GM12878 (cell line): Measurements from ENCODE around the gene ZBTB44. TPM values are rescaled to one million over a fixed set of nuclear protein-coding genes. Genes with fewer than 3 reads are reported as not detected.
A peak's percentile ranks its signal among the peaks of the same experiment; 100 is the strongest.

Experiments
- ATAC-seq: fragments of 200-7000 bp; cut with Tn5 transposase; 3 replicates; pipeline ENCODE4 v1.9.1; 2020; ENCODE audit warnings: mild to moderate bottlenecking, moderate library complexity
- BruUV-seq: library from RNA; stranded (reverse); fragments of 400-500 nt; replicated peaks from 2 replicates; lab custom pipeline; 2021; lab: Mats Ljungman, UMichigan
- CTCF ChIA-PET: fragments of 300-600 bp; sonication (Branson Sonifier 250); formaldehyde crosslinking; extraction: SDS; loops from one replicate; lab custom pipeline; 2021; ENCODE audit warnings: inconsistent platforms; lab: Yijun Ruan, JAX
- POLR2A ChIA-PET: fragments of 350-600 bp; formaldehyde crosslinking; extraction: SDS; loops from one replicate; lab custom pipeline; 2021; ENCODE audit warnings: inconsistent platforms; lab: Charles Lee
- RAD21 ChIA-PET: fragments of 300-600 bp; sonication (Branson Sonifier 250); formaldehyde crosslinking; loops from one replicate; lab custom pipeline; 2023; ENCODE audit warnings: antibody characterized with exemption; ENCODE audit not compliant: unreplicated experiment; lab: Charles Lee
- SMC1A ChIA-PET: fragments of 300-600 bp; sonication (Branson Sonifier 250); formaldehyde crosslinking; loops from one replicate; lab custom pipeline; 2023; ENCODE audit not compliant: unreplicated experiment, uncharacterized antibody; lab: Charles Lee
- DNase-seq: peaks from one replicate; pipeline ENCODE4 v3.0.0-alpha.2; 2011; ENCODE audit warnings: low read depth, low spot score
- FAIRE-seq: peaks from 3 replicates; lab custom pipeline; 2011; peaks lifted over from hg19 to GRCh38; lab: Jason Lieb, UNC
- H2AFZ ChIP-seq: 2 replicates; pipeline ENCODE4 v1.6.0; 2011; ENCODE audit warnings: low read depth, low read length, control low read depth; ENCODE audit not compliant: control insufficient read depth
- H3K27ac ChIP-seq: 2 replicates; pipeline ENCODE4 v1.5.1; 2011; ENCODE audit warnings: control low read depth; ENCODE audit not compliant: control insufficient read depth, insufficient read depth
- H3K27me3 ChIP-seq, 2 experiments: replicated peaks in 1 of 2; 2 replicates each; pipeline versions ENCODE4 v1.6.0 to v1.6.1; 2011; ENCODE audit warnings: low read length in 1 of 2; ENCODE audit not compliant: control insufficient read depth in 2 of 2, insufficient read depth in 2 of 2
- H3K36me3 ChIP-seq, 2 experiments: 2 replicates each; pipeline ENCODE4 v1.5.1; 2011; ENCODE audit warnings: low read length in 1 of 2; ENCODE audit not compliant: control insufficient read depth in 2 of 2, insufficient read depth in 2 of 2
- H3K4me1 ChIP-seq: 2 replicates; pipeline ENCODE4 v1.6.1; 2011; ENCODE audit warnings: mild to moderate bottlenecking, low read length, moderate library complexity, mixed read lengths; ENCODE audit not compliant: control insufficient read depth, insufficient read depth
- H3K4me2 ChIP-seq: 2 replicates; pipeline ENCODE4 v1.6.0; 2011; ENCODE audit warnings: control low read depth; ENCODE audit not compliant: control insufficient read depth, insufficient read depth
- H3K4me3 ChIP-seq: fragments of 200-600 bp; sonication (generic); 2 replicates; pipeline ENCODE4 v1.5.1; 2016
- H3K79me2 ChIP-seq: 2 replicates; pipeline ENCODE4 v1.6.0; 2011; ENCODE audit warnings: low read length; ENCODE audit not compliant: control insufficient read depth, insufficient read depth
- H3K9ac ChIP-seq: 2 replicates; pipeline ENCODE4 v1.8.0; 2011; ENCODE audit warnings: low read length, control low read depth, mixed read lengths; ENCODE audit not compliant: control insufficient read depth, insufficient read depth
- H3K9me3 ChIP-seq: replicated peaks from 3 replicates; pipeline ENCODE4 v1.5.1; 2011; ENCODE audit warnings: mild to moderate bottlenecking, low read length; ENCODE audit not compliant: control insufficient read depth, insufficient read depth
- H4K20me1 ChIP-seq: 2 replicates; pipeline ENCODE4 v1.6.0; 2011; ENCODE audit not compliant: control insufficient read depth, insufficient read depth
- BHLHE40 ChIP-seq, 2 experiments: fragments of 450-650 bp in 1 of 2; IDR thresholded peaks; 2 replicates each; pipeline ENCODE4 v1.6.1; 2011 to 2017; ENCODE audit warnings: low read depth in 2 of 2, borderline replicate concordance in 1 of 2, improper control_type of control experiment in 1 of 2, low read length in 1 of 2, mild to moderate bottlenecking in 1 of 2
- CREM ChIP-seq: IDR thresholded peaks from 2 replicates; pipeline ENCODE4 v1.6.1; 2014; ENCODE audit warnings: antibody characterized with exemption, low read depth
- HDAC6 ChIP-seq: fragments of 200-600 bp; sonication (generic); IDR thresholded peaks from one replicate; pipeline ENCODE4 v1.8.0; 2017; ENCODE audit warnings: antibody characterized with exemption; ENCODE audit not compliant: unreplicated experiment
- JUND ChIP-seq: IDR thresholded peaks from 2 replicates; pipeline ENCODE4 v1.6.1; 2012; ENCODE audit warnings: low read depth, mild to moderate bottlenecking, low read length, improper control_type of control experiment, moderate library complexity
- KAT2A ChIP-seq: conservative IDR thresholded peaks from 2 replicates; pipeline ENCODE4 v1.6.1; 2011; ENCODE audit warnings: low read depth, low read length; ENCODE audit not compliant: control insufficient read depth
- MAX ChIP-seq: IDR thresholded peaks from 2 replicates; pipeline ENCODE4 v1.6.1; 2012; ENCODE audit warnings: low read depth, low read length, improper control_type of control experiment
- MYC ChIP-seq: IDR thresholded peaks from 2 replicates; pipeline ENCODE4 v1.6.1; 2011; ENCODE audit warnings: mild to moderate bottlenecking, low read length, moderate library complexity, inconsistent platforms; ENCODE audit not compliant: insufficient read depth, insufficient replicate concordance, insufficient read length, severe bottlenecking
- NKRF ChIP-seq: fragments of 450-650 bp; conservative IDR thresholded peaks from 2 replicates; pipeline ENCODE4 v1.6.1; 2017; ENCODE audit warnings: mild to moderate bottlenecking, moderate library complexity
- NR2C2 ChIP-seq: IDR thresholded peaks from 2 replicates; pipeline ENCODE4 v1.6.1; 2011; ENCODE audit warnings: borderline replicate concordance, low read depth; ENCODE audit not compliant: control insufficient read depth, insufficient read length
- PAX8 ChIP-seq: fragments of 450-650 bp; IDR thresholded peaks from 2 replicates; pipeline ENCODE4 v1.6.1; 2017; ENCODE audit warnings: mild to moderate bottlenecking, moderate library complexity
- RAD21 ChIP-seq: IDR thresholded peaks from 2 replicates; pipeline ENCODE4 v1.6.1; 2011; ENCODE audit warnings: mild to moderate bottlenecking, low read depth, low read length, moderate library complexity; ENCODE audit not compliant: insufficient read depth
- RELA ChIP-seq: fragments of 450-650 bp; IDR thresholded peaks from 2 replicates; pipeline ENCODE4 v1.8.0; 2014; ENCODE audit warnings: borderline replicate concordance; ENCODE audit not compliant: partially characterized antibody
- SMAD1 ChIP-seq: fragments of 450-650 bp; IDR thresholded peaks from 2 replicates; pipeline ENCODE4 v1.6.1; 2018; ENCODE audit warnings: mild to moderate bottlenecking, low read depth; ENCODE audit not compliant: partially characterized antibody
- SRF ChIP-seq, 2 experiments: IDR thresholded peaks; 2 replicates each; pipeline ENCODE4 v1.6.1; 2011; ENCODE audit warnings: low read depth in 2 of 2, low read length in 2 of 2, mild to moderate bottlenecking in 1 of 2, moderate library complexity in 1 of 2
- SUPT20H ChIP-seq: IDR thresholded peaks from 2 replicates; pipeline ENCODE4 v1.6.1; 2011; ENCODE audit warnings: low read depth, mild to moderate bottlenecking, low read length, moderate library complexity, borderline replicate concordance; ENCODE audit not compliant: control insufficient read depth
- YY1 ChIP-seq: IDR thresholded peaks from 2 replicates; pipeline ENCODE4 v1.6.1; 2011; ENCODE audit warnings: low read depth, mild to moderate bottlenecking, low read length
- ZSCAN29 ChIP-seq: fragments of 450-650 bp; IDR thresholded peaks from 2 replicates; pipeline ENCODE4 v1.6.1; 2017; ENCODE audit warnings: mild to moderate bottlenecking, moderate library complexity
- WGBS: methylation state at CpG from one replicate; pipeline ENCODE4 v1.1.6; 2016; ENCODE audit warnings: low lambda C conversion rate; ENCODE audit not compliant: insufficient replicate concordance, insufficient coverage; ENCODE audit errors: missing lambda C conversion rate; 5-methylcytosine and 5-hydroxymethylcytosine counted together
- in situ Hi-C: fragments of 300-500 bp; cut with MboI; formaldehyde crosslinking; loops from 9 replicates; pipeline ENCODE4 v1.14.3; 2018; ENCODE audit warnings: mixed read lengths
- intact Hi-C: fragments of 100-400 bp; cut with micrococcal nuclease; formaldehyde crosslinking; loops from one replicate; pipeline ENCODE4 v1.14.2; 2022; ENCODE audit not compliant: unreplicated experiment
- polyA plus RNA-seq, 11 experiments: library from polyadenylated mRNA; depleted of rRNA in 4 of 11; unstranded in 6 of 11; stranded (reverse) in 5 of 11; fragments of >200 nt; fragmentation: Nextera tagmentation in 4 of 11; fragmentation: Illumina TruSeq in 1 of 11; extraction: Ambion mirVana in 4 of 11; extraction: Trizol in 1 of 11; gene quantifications; 1 replicate in 1 of 11; 2 replicates in 10 of 11; pipeline versions ENCODE4 v1.2.1 to v1.2.3, GENCODE V29; 2011 to 2016; ENCODE audit warnings: inconsistent platforms in 2 of 11, missing spikeins in 2 of 11, low read depth in 1 of 11
- total RNA-seq, 4 experiments: library from RNA; depleted of rRNA in 3 of 4; stranded (reverse); fragments of >200 nt in 3 of 4; fragmentation: Illumina TruSeq in 1 of 4; extraction: Trizol in 1 of 4; gene quantifications; 2 replicates each; pipeline versions ENCODE4 v1.2.1 to v1.2.3, GENCODE V29; 2013 to 2021
- TF ChIP-seq, protein P1 (sequence below), 3 experiments: IDR thresholded peaks in 2 of 3; conservative IDR thresholded peaks in 1 of 3; 2 replicates each; pipeline ENCODE4 v1.5.1; 2011; ENCODE audit warnings: low read depth in 3 of 3, low read length in 3 of 3, mild to moderate bottlenecking in 3 of 3, control low read depth in 2 of 3, moderate library complexity in 2 of 3, inconsistent platforms in 1 of 3, mixed read lengths in 1 of 3; ENCODE audit not compliant: control insufficient read depth in 2 of 3, insufficient read depth in 1 of 3; ENCODE audit errors: extremely low read depth in 1 of 3

ZBTB44 gene
- total and polyA plus RNA-seq, 10 of the 15 experiments (the other 5 are each of a cell fraction or from before 2014, with no cell fraction given), result 2.8 to 38.2 (median 12.2) TPM

DNA sequence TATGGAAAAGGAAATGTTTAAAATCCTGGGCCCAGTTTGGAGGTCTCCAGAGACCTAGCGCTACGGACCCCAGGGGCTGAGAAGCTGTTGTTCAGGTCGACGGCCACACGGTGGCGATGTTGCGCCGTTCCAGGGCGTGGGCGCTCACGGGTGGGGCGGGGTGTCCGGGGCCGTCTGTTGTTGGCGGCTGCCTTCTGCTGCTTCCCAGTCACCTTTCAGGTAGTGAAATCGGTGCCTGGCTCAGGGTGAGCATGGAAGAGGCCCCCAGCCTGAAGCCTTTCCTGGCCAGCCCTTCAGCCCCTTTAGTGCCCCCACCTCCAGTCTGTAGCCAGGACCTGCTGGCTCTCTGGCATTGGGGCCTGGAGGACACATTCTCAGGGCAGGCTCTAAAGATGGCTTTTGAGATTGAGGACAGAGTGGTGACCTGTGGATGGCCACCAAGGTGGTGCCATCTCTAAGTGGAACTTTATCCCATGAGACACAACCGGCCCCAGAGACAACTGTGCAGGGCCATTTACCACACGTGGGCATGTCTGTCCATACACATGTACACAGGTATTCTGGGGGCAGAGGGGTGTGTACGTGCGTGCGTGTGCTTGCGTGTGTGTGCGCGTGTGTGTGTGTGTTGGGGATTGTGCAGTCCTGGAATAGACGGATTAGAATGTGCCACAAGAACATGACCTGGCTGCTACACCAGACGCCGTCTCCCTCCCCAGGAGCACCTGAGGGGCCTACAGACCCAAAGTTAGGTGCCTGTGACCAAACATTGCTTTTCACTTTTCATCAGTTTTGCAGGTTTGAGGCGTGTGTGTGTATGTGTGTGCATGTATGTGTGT is 101.4 kb downstream of the ZBTB44 start:
- Histone ChIP-seq H3K4me2 (no peak overlapping the region), H3K4me3 (no peak overlapping the region), H4K20me1 (peaks cover 6% of the 10 kb centered on the region; the same call in 1 of the 2 replicates), H3K9ac (no peak overlapping the region), H3K36me3 (no peaks in the 10 kb centered on the region), H3K9me3 (no peaks in the 10 kb centered on the region), H3K27me3 (no peaks in the 10 kb centered on the region), H3K27ac (no peak overlapping the region), H3K4me1 (no peaks in the 10 kb centered on the region), H3K79me2 (no peaks in the 10 kb centered on the region), H2AFZ (no peak overlapping the region)
- BruUV-seq, result no TSS peak
- intact Hi-C loops, result loop anchor here (1.0 to 2.0 kb wide), 3 partner anchors 158 to 649 kb away; no protein-coding TSS in a partner anchor
- 34% methylated on average over 25 of the region's 28 CpGs for WGBS
- SMC1A ChIA-PET, result interaction anchor here (0.6 to 3.0 kb wide), 20 partner anchors 12 to 683 kb away, joined by 3 to 43 read pairs (median 4); no protein-coding TSS in a partner anchor
- in situ Hi-C loops, result loop anchor here (10.0 kb wide), 1 partner anchor 211 kb away; the partner anchor contains the start of gene ADAMTS8
- peak; percentile 49 for FAIRE-seq
- POLR2A ChIA-PET, result interaction anchor here (0.6 kb wide), 1 partner anchor 29 kb away, joined by 3 read pairs; no protein-coding TSS in a partner anchor
- no peak for DNase-seq
- RAD21 ChIA-PET, result interaction anchor here (0.7 to 1.6 kb wide), 26 partner anchors 12 to 649 kb away, joined by 3 to 43 read pairs (median 3); no protein-coding TSS in a partner anchor
- CTCF ChIA-PET, result interaction anchor here (0.7 to 1.8 kb wide), 44 partner anchors 10 to 683 kb away, joined by 3 to 72 read pairs (median 4); no protein-coding TSS in a partner anchor
- ATAC-seq, result peak; percentile 95
- TF ChIP-seq ZSCAN29 (0 out of 2 replicates have a peak, but pooled peaks have one; percentile 39), SRF (IDR thresholded peaks at IDR 0.05; ENCODE audit: low read depth in 2 of 2, low read length in 2 of 2) (no peak), BHLHE40 (IDR thresholded peaks at IDR 0.05; ENCODE audit: borderline replicate concordance in 1 of 2, low read depth in 2 of 2, low read length in 1 of 2) (peak; percentile 44 to 52; a peak in 2 of 4 replicates), PAX8 (no peak), MYC (no peak), SUPT20H (no peak), SMAD1 (no peak), HDAC6 (no peak), JUND (no peak), MAX (no peak), NR2C2 (no peak), RAD21 (peak; percentile 97), KAT2A (no peak), CREM (no peak), RELA (peak; percentile 32), NKRF (no peak), YY1 (peak; percentile 74)
- TF ChIP-seq, protein P1, sequence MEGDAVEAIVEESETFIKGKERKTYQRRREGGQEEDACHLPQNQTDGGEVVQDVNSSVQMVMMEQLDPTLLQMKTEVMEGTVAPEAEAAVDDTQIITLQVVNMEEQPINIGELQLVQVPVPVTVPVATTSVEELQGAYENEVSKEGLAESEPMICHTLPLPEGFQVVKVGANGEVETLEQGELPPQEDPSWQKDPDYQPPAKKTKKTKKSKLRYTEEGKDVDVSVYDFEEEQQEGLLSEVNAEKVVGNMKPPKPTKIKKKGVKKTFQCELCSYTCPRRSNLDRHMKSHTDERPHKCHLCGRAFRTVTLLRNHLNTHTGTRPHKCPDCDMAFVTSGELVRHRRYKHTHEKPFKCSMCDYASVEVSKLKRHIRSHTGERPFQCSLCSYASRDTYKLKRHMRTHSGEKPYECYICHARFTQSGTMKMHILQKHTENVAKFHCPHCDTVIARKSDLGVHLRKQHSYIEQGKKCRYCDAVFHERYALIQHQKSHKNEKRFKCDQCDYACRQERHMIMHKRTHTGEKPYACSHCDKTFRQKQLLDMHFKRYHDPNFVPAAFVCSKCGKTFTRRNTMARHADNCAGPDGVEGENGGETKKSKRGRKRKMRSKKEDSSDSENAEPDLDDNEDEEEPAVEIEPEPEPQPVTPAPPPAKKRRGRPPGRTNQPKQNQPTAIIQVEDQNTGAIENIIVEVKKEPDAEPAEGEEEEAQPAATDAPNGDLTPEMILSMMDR (IDR thresholded peaks at IDR 0.05 in 2 of 3, conservative IDR thresholded peaks at IDR 0.05 in 1 of 3; ENCODE audit: control insufficient read depth in 2 of 3, extremely low read depth in 1 of 3, insufficient read depth in 1 of 3, low read depth in 3 of 3, low read length in 3 of 3), result peak; percentile 92 to 94 (median 94); a peak in 5 of 6 replicates
